GM19395 (cell line): ENCODE results near the gene HES1.

Experiments
- ATAC-seq: cut with Tn5 transposase; IDR thresholded peaks from one replicate; pipeline ENCODE4 v1.9.1; 2021; ENCODE audit warnings: mild to moderate bottlenecking, moderate library complexity; ENCODE audit not compliant: unreplicated experiment

HES1 gene

GRCh38 chr3:194101592-194102432, 34.1 kb upstream of the HES1 start:
- ATAC-seq = peak; percentile 29

GRCh38 chr3:194102436-194102835, 33.5 kb upstream of the HES1 start:
- ATAC-seq = peak; percentile 29

- no peak for ATAC-seq
These were observed 32.4 kb upstream of the HES1 start for GRCh38 chr3:194103505-194103904.

- ATAC-seq = no peak
These were observed 31.8 kb upstream of the HES1 start for GRCh38 chr3:194103983-194104751.

- ATAC-seq = no peak
These were observed 30.7 kb upstream of the HES1 start for GRCh38 chr3:194105292-194105691.

- no peak for ATAC-seq
These were observed 28.8 kb upstream of the HES1 start for GRCh38 chr3:194107107-194107506.

- ATAC-seq = no peak
These were observed 26.6 kb upstream of the HES1 start for GRCh38 chr3:194109192-194109863.

- no peak for ATAC-seq
These were observed 25.5 kb upstream of the HES1 start for GRCh38 chr3:194110483-194110882.

GRCh38 chr3:194111336-194111735, 24.6 kb upstream of the HES1 start:
- ATAC-seq = no peak

GRCh38 chr3:194112120-194113106, 23.5 kb upstream of the HES1 start:
- ATAC-seq = no peak

- ATAC-seq = no peak
These were observed 21.8 kb upstream of the HES1 start for GRCh38 chr3:194114123-194114522.

GRCh38 chr3:194117104-194117845, 18.7 kb upstream of the HES1 start:
- no peak for ATAC-seq

- ATAC-seq = no peak
These were observed 17.0 kb upstream of the HES1 start for GRCh38 chr3:194118920-194119319.

- ATAC-seq = no peak
These were observed 15.9 kb upstream of the HES1 start for GRCh38 chr3:194119831-194120590.

- no peak for ATAC-seq
These were observed 14.9 kb upstream of the HES1 start for GRCh38 chr3:194120789-194121770.

GRCh38 chr3:194121891-194122631, 13.9 kb upstream of the HES1 start:
- no peak for ATAC-seq

- no peak for ATAC-seq
These were observed 12.2 kb upstream of the HES1 start for GRCh38 chr3:194123726-194124125.
